ENCODE data around the gene DNAJC7. TPM values are rescaled to one million over a fixed set of nuclear protein-coding genes. Genes with fewer than 3 reads are reported as not detected.
"Not testable (repeated sequence)": the region's sequence is repeated elsewhere in the genome, so short reads cannot be mapped to it uniquely, and the experiment has no call there.

The DNAJC7 gene
- polyA plus RNA-seq, 12 donors, result 57.5 to 126 (median 94.3) TPM; not detected in 1

DNA sequence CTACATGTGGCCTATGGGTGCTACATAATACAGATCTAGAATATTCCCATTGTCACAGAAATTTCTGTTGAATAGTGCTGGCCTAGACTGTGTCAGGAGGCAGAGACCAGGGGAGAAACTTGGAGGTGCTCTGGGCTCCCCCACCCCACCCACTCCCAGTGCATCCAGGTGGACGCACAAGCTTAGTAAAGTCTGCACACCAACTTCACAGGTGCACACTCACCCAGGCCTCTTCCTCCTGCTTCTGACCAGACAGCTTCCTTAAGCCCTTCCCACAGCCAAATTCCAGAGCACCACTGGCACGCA, 58.3 kb downstream of the DNAJC7 start:
- DNase-seq, result no peak

DNA sequence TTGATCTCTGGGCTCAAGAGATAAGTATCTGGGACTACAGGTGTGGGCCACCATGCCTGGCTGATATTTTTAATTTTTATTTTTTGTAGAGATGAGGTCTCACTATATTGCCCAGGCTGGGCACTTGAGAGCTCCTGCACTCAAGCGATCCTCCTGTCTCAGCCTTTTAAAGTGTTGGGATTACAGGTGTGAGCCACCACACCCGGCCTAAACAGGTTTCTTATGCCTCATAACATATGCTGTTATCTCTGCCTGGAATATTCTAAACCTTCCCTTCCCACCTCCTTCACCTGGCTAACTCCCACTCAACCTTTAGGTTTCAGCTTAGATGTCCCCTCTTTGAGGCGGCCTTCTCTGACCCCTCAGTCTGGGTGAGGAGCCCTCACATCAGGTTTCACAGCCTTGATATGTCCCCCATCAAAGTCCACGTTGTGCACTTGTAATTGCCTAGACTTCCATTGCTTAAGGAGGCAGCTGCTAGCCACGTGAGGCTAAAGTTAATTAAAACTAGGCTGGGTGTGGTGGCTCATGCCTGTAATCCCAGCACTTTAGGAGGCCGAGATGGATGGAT, 59.3 kb downstream of the DNAJC7 start:
- DNase-seq, result no peak

DNA sequence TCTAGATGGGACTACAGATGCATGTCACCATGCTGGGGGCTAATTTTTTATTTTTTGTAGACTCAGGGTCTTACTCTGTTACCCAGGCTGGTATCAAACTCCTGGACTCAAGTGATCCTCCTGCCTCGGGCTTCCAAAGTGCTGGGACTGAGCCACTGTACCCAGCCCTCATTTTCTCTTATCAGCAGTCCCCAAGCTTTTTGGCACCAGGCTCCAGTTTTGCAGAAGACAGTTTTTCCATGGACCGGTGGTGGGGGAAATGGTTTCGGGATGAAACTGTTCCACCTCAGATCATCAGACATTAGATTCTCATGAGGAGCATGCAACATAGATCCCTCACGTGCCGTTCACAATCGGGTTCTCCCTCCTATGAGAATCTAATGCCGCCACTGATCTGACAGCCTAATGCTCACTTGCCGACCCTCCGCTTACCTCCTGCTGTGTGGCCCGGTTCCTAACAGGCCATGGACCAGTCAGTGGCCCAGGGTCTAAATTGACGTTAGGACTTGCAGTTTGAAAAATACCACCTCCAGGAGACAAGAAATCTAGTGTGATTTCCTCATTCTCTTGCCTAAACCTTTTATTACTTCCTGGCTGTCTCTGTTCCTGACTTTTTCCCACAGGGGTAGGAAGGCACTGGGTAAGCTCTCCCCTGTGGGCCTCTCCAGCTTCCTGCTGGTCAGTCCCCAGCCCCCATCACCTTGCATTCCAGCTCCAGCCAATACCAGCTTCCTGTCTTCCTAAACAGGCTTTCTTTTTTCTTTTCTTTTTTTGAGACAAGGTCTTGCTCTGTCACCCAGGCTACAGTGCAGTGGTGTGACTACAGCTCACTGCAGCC, 60.0 kb downstream of the DNAJC7 start:
- no peak for DNase-seq

DNA sequence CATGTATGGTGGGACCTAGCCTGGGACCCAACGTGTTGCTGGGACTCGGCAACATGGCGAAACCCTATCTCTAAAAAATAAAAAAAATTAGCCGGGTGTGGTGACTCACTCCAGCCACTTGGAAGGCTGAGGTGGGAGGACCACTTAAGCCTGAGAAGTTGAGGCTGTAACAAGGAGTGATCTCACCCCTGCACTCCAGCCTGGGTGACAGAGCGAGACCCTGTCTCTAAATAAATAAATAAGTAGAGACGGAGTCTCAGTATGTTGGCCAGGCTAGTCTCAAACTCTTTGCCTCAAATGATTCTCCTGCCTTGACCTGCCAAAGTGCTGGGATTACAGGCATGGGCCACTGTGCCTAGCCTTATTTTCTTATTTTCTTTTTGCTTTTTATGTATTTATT, 60.7 kb downstream of the DNAJC7 start:
- DNase-seq, result no peak

DNA sequence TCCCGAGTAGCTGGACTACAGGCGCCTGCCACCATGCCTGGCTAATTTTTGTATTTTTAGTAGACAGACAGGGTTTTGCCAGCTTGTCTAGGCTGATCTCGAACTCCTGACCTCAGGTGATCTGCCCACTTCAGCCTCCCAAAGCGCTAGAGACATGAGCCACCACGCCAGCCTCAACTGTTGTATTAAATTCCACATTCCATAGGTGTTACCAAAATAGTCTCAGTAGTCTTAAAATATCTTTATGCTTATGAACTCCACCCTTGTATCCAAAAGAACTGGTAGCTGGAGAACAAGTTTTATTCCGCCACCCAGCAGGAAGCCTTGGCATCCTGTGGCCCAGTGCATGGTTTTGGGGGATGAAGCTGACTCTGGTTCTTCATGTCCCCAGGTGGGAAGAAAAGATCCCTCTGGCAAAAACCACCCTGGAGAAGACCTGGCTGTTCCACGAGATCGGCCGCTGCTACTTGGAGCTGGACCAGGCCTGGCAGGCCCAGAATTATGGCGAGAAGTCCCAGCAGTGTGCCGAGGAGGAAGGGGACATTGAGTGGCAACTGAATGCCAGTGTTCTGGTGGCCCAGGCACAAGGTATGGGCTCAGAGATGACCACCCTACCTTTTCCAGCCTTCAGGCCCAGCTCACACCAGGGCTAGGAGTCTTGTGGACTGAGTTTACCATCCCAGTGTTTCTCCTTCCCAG, 68.3 kb downstream of the DNAJC7 start:
- no peak for DNase-seq

DNA sequence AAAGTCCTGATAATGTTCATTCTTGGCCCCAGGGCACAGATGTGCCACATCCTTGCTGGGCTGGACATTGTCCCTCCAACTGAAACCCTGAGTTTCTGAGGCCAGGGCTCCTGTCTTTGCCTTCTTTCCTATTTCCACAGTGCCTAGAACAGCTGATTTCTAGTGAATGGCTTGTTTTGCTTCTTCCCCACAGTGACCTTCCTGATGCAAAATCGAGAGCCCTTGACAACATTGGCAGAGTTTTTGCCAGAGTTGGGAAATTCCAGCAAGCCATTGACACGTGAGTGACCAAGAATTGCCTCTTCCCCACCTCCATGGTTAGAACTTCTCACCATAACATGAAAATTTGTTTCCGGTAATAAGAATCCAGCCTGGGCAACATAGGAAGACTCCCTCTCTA, 72.3 kb downstream of the DNAJC7 start:
- no peak for DNase-seq

DNA sequence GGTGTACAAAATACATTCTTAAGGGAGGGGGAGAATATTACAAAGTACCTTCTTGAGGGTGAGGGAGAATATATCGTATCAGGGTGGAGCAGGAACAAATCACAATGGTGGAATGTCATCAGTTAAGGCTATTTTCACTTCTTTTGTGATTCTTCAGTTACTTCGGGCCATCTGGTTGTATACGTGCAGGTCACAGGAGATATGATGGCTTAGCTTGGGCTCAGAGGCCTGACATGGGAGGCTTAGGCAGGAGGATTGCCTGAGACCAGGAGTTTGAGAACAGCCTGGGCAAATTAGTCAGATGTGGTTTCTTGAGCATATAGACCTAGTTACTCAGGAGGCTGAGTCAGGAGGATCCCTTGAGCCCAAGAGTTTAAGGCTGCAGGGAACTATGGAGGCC, 73.7 kb downstream of the DNAJC7 start:
- no peak for DNase-seq

DNA sequence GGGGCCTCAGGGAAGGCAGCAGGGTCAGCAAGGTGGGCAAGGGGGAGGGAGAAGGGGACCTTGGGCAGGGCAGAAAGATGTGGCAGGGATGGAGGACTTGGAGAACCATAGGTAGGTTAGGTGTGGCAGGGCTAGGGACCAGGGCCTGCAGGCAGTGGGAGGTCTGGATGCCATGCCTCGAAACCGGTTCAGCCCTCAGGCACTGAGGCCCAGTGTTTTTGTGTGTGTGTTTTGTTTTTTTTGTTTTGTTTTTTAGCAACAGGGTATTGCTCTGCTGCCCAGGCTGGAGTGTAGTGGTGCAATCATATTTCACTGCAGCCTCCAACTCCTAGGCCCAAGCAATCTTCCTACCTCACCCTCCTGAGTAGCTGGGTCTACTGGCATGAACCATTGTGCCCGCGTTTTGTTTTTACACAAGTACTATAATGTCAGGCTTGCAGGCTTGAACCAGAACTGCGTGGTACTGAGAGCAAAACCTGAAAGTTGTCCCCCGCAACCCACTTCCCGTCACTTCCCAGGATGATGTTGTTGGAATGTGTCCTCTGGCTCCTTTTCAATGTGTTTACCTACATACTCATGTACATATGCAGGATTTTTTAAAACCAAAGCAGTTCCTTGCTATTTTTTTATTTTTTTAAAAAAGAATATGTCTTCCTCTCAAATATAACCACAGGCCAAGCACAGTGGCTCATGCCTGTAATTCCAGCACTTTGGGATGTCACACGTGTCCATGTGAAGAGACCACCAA, 74.4 kb downstream of the DNAJC7 start:
- DNase-seq, result no peak

DNA sequence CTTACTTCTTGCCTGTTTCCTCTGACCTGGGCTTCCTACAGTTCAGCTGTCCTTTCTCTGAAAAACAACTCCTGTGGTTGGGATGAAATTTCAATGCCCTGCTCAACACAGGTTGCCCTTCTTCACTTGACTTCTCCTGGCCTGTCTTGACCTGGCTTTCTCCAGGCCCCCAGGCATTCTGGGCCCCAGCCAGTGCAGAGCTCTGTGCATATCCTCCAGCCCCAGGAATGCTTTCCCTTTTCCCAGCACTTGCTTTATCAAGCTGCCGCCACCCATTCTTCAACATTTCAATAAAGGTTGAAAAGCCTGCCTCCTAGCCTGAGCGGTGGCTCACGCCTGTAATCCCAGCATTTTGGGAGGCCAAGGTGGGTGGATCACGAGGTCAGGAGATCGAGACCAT, 76.1 kb downstream of the DNAJC7 start:
- no peak for DNase-seq

DNA sequence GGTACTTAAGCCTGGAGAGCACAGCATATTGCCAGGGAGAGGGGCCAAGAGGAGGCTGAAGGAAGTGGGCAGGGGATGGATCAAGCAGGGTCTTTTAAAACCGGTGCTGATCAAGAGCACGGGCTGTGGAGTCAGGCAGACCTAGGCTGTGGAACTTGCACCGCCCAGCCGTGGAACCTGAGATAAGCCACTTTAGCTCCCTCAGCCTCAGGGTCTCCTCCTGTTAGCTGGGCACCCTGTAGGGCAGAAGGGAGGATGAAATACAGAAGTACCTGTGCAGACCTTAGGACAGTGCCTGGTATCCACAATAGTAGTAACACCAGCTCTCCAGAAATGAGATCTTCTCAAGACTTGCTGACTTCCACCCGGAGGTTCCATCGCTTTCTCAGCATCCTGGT, 77.5 kb downstream of the DNAJC7 start:
- no peak for DNase-seq

DNA sequence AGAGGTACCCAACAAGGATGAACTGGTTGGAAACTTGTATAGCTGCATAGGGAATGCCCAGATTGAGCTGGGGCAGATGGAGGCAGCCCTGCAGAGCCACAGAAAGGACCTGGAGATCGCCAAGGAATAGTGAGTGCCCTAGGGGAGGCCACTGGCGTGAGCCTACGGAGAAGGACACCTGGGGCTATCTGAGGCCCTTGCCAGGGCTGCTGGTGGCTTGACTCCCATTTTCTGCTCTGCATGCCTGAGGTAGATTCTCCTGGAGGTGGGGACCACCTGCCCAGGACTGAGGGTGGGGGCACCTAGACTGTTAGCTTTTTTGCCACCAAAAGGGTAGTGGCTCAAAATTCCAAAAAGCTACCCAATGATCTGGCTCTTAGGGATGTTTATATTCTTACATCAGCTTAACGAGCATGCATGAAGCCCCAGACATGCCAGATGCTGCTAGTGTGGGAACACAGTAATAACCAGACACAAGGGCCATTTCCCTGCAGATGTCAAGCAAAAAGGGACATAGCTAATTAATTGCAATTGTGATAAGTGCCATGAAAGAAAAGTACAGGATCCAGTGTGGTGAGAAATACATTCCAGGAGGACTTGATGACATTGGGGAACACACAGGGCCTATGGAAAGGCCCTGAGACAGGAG, 78.1 kb downstream of the DNAJC7 start:
- DNase-seq, result no peak

DNA sequence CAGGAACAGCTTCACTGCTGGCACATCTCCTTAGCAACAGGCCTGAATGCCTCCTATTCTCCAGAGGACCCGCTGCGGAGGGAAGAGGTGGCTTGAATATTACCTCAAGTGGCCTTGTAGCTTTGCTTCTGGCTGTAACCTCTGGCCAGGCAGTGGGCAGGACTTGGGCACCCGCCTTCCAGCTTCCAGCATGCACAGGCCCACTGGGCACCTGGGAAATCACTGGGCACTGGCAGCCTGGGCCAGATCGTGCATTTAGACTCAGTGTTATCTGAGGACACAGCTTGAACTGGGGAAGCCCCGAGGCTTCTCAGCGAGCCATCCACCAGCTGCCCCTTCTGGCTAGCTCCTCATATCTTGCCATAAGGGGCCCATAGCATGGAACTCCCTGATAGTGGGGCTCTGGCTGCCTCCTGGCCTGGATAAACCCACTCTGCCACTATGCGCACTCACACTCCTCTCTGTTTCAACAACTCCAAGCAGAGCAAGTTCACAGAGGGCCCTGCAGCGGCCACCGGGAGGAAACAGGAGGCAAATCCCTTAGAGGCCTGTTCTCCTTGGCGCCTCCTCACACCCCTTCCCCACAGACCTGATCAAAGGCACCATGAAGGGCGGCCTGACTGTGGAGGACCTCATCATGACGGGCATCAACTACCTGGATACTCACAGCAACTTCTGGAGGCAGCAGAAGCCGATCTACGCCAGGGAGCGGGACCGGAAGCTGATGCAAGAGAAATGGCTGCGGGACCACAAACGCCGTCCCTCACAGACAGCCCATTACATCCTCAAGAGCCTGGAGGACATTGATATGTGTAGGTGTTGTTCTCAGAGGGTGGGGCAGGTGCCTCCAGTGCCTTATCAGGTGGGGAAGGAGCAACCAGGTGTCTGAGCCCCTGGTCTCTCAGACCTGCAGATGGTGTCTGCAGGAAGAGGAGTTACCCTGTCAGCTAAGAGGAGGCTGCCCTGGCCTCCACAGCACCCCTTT, 79.0 kb downstream of the DNAJC7 start:
- DNase-seq, result no peak

DNA sequence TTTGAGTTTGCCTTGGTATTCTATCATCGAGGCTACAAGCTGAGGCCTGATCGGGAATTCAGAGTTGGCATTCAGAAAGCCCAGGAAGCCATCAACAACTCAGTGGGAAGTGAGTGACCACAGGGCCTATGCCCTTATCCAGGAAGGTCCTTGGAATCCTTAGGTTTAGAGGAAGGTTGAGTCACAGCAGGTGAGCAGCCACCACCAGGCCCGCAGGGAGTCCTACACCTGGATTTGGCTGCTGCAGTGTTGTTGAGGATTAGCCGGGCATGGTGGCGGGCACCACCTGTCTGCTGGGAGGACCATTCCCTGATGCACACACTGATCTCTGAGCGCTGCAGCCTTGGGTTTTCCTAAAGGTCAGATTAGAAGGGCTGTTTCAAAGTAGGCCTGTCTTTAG, 81.6 kb downstream of the DNAJC7 start:
- DNase-seq, result no peak

DNA sequence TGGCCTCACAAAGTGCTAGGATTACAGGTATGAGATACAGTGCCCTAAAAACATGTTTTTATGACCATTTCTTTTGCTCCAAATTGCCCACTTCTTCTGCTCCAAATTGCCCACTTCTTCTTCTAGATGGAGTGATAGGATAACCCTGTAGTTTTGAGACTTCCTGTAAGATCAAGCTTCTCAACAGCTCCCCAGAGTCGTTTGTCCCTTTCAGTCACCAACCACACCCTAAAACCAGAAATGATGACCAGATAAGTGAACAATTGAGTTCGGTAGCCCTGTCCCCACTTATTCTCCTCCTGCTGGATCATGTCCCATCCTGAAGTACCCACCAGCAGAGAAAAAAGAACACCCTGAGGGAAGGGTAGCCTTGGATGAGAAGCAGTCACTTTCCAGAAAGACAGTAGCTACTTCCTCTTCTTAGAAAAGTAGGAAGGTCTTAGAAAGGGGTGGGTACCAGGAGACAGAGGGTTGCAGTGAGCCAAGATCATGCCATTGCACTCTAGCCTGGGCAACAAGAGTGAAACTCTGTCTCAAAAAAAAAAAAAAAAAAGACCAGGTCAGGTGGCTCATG, 84.3 kb downstream of the DNAJC7 start:
- no peak for DNase-seq

DNA sequence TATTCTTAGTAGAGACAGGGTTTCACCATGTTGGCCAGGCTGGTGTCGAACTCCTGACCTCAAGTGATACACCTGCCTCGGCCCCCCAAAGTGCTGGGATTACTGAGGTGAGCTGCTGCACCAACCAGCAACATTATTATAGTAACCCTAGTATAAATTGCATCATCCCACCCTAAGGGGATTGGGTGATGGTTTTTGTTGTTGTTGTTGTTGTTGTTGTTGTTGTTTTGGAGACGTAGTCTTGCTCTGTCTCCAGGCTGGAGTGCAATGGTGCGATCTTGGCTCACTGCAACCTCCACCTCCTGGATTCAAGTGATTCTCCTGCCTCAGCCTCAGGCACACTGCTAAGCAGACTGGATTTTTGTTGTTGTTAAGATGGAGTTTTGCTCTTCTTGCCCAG, 85.5 kb downstream of the DNAJC7 start:
- DNase-seq, result not testable (repeated sequence)

DNA sequence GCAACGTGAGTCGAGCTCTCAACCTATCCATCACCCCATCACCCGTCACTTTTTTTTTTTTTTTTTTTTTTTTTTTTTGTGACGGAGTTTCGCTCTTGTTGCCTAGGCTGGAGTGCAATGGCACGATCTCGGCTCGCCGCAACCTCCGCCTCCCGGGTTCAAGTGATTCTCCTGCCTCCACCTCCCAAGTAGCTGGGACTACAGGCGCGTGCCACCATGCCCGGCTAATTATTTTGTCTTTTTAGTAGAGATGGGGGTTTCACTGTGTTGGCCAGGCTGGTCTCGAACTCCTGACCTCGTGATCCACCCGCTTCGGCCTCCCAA, 86.4 kb downstream of the DNAJC7 start:
- not testable (repeated sequence) for DNase-seq

DNA sequence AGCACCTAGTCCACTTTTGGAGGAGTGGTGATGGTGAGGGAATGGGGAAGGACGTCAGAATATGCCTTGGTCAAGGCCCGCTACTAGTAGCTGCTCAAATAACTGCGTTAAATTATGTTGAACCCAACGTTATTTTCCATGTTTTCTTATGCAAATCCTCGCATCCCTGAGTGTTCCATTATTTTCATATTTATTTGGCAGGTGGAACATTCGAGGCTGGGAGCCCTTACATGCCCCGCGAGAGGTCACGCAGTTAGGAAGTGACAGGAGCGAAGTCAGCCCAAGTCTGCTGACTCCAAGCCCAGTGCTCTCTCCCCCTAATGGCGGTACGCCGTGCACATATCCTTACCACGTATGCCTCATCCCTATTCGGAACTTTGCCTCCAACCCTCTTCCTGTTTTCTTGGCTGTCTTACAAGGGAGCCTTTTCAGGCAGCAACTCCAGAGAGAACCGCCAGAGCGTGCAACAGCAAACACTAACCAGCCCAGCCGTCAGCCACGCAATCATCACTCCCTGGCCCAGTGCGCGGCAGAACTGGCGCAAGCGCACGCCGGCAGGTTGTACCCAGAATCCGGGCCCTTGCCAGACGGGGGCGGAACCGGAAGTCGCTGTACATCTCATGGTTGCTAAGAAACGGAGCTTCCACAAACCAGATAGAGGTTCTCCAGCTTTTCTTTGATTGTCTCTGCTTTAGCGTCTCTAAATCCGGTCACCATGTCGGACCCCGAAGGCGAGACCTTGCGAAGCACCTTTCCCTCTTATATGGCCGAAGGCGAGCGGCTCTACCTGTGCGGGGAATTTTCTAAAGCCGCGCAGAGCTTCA, 87.0 kb downstream of the DNAJC7 start, which contains the start of gene ODAD4:
Gene ODAD4, plus strand, starts transcription at position 609 of the 824 bp plus-strand sequence. Its CDS starts 107 bp downstream, at position 716.
- peak; percentile 96 for DNase-seq

DNA sequence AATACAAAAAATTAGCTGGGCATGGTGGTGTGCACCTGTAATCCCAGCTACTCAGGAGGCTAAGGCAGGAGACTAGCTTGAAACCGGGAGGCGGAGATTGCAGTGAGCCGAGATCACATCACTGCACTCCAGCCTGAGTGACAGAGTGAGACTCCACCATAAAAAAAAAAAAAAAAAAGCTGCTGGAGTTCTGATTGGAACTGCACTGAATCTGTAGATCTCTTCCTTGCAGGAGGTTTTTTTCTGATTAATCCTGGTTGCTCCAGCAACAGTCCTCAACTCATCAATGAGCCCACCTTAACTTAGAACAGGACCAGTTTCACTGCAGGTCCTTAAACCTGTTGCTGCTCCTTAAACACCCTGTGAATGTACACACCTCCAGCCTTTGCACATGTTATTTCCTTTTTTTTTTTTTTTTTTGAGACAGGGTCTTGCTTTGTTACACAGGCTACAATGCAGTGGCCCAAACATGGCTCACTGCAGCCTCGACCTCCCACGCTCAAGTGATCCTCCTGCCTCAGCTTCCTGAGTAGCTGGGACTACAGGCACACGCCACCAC, 88.5 kb downstream of the DNAJC7 start:
- no peak for DNase-seq
